MM.1S (cell line): ENCODE data around the gene SLC35F3.

Experiments used
- CTCF ChIP-seq: fragments of 300-600 bp; sonication (generic); IDR thresholded peaks from 2 replicates; pipeline ENCODE4 v1.5.1; 2016; ENCODE audit warnings: antibody characterized with exemption, low read length, mixed read lengths
- EZH2 ChIP-seq: fragments of 300-600 bp; sonication (generic); optimal IDR thresholded peaks from 2 replicates; pipeline ENCODE3; 2017; ENCODE audit warnings: low read depth, mild to moderate bottlenecking, antibody characterized with exemption, low read length, mixed read lengths

- TF ChIP-seq CTCF (no peak), EZH2 (no peak)
These were observed 357.1 kb downstream of the SLC35F3 start for GRCh38 chr1:234261545-234261944.
